ENCODE measurements around the gene SLC23A2.

Gene SLC23A2

GRCh38 chr20:4898282-4899244 lies 102.7 kb downstream of the SLC23A2 start:
- Histone ChIP-seq H3K4me1 (ENCODE audit: control insufficient read depth, insufficient read depth, low read length) (no peaks in the 10 kb centered on the region), H3K36me3 (ENCODE audit: control insufficient read depth in 2 of 2, insufficient read depth in 1 of 2, low read length in 2 of 2) (peaks cover 11 to 72% of the 10 kb centered on the region in 2 experiments; a peak in 2 of 3 replicates), H3K27ac (ENCODE audit: extremely low read depth, low read depth, low read length) (no peak overlapping the region), H3K9me3 (ENCODE audit: control insufficient read depth, insufficient read depth, low read depth, low read length) (no peaks in the 10 kb centered on the region), H3K4me3 (ENCODE audit: low read depth, low read length) (no peak overlapping the region)
- TF ChIP-seq ZNF157 (tag by site-specific recombination; IDR thresholded peaks at IDR 0.05) (no peak), ZNF792 (tag by site-specific recombination; IDR thresholded peaks at IDR 0.05) (no peak), ZNF354C (tag by site-specific recombination; IDR thresholded peaks at IDR 0.05; ENCODE audit: borderline replicate concordance, low read depth) (no peak), KLF17 (tag by site-specific recombination; IDR thresholded peaks at IDR 0.05) (peak; percentile 38; the same call in 1 of the 2 replicates), ZNF664 (tag by site-specific recombination; IDR thresholded peaks at IDR 0.05) (no peak), ZNF518A (tag by site-specific recombination; conservative IDR thresholded peaks at IDR 0.05; ENCODE audit: low read depth) (no peak), KLF1 (tag by site-specific recombination; IDR thresholded peaks at IDR 0.05) (peak; percentile 77)
- ChIA-PET POLR2A (no interaction called here), CTCF (interaction anchor here (0.6 to 1.4 kb wide), 4 partner anchors 51 to 672 kb away, joined by 3 to 6 read pairs (median 4); no protein-coding TSS in a partner anchor)

- Histone ChIP-seq H3K4me1 (ENCODE audit: control insufficient read depth, insufficient read depth, low read length) (no peaks in the 10 kb centered on the region), H3K4me3 (ENCODE audit: low read depth, low read length) (no peak overlapping the region), H3K27ac (ENCODE audit: extremely low read depth, low read depth, low read length) (no peak overlapping the region), H3K9me3 (ENCODE audit: control insufficient read depth, insufficient read depth, low read depth, low read length) (no peaks in the 10 kb centered on the region), H3K36me3 (ENCODE audit: control insufficient read depth in 2 of 2, insufficient read depth in 1 of 2, low read length in 2 of 2) (peaks cover 15 to 71% of the 10 kb centered on the region in 2 experiments; a peak in 2 of 3 replicates)
- TF ChIP-seq ZNF280C (tag by site-specific recombination; IDR thresholded peaks at IDR 0.05) (no peak), ZNF292 (tag by site-specific recombination; IDR thresholded peaks at IDR 0.05; ENCODE audit: borderline replicate concordance, low read depth) (no peak)
- CTCF ChIA-PET: interaction anchor here (0.7 to 1.4 kb wide), 4 partner anchors 139 to 308 kb away, joined by 3 to 6 read pairs (median 3); no protein-coding TSS in a partner anchor
- POLR2A ChIA-PET: no interaction called here
Observed at GRCh38 chr20:4897600-4897999, 103.7 kb downstream of the SLC23A2 start.

GRCh38 chr20:4896971-4897497 lies 104.3 kb downstream of the SLC23A2 start:
- ChIA-PET POLR2A (no interaction called here), CTCF (interaction anchor here (0.7 kb wide), 1 partner anchor 309 kb away, joined by 3 read pairs; no protein-coding TSS in a partner anchor)
- H3K27ac ChIP-seq (ENCODE audit: extremely low read depth, low read depth, low read length): no peak overlapping the region
- H3K9me3 ChIP-seq (ENCODE audit: control insufficient read depth, insufficient read depth, low read depth, low read length): no peaks in the 10 kb centered on the region
- peaks cover 14 to 70% of the 10 kb centered on the region in 2 experiments; a peak in 2 of 3 replicates for H3K36me3 ChIP-seq (ENCODE audit: control insufficient read depth in 2 of 2, insufficient read depth in 1 of 2, low read length in 2 of 2)
- H3K4me3 ChIP-seq (ENCODE audit: low read depth, low read length): no peak overlapping the region
- no peaks in the 10 kb centered on the region for H3K4me1 ChIP-seq (ENCODE audit: control insufficient read depth, insufficient read depth, low read length)
- TF ChIP-seq ZNF341 (tag by site-specific recombination; IDR thresholded peaks at IDR 0.05; ENCODE audit: low read depth): peak; percentile 34; the same call in 1 of the 2 replicates
- TF ChIP-seq ZNF184 (tag by site-specific recombination; IDR thresholded peaks at IDR 0.05): no peak

Data from HEK293 (cell line).